GM21825 (cell line): ENCODE results near the gene CASKIN1.

Experiments
- ATAC-seq: cut with Tn5 transposase; IDR thresholded peaks from one replicate; pipeline ENCODE4 v1.9.1; 2021; ENCODE audit warnings: mild to moderate bottlenecking, moderate library complexity; ENCODE audit not compliant: unreplicated experiment

Gene CASKIN1

GRCh38 chr16:2176047-2176446, 20.4 kb downstream of the CASKIN1 start:
- ATAC-seq, result no peak

DNA sequence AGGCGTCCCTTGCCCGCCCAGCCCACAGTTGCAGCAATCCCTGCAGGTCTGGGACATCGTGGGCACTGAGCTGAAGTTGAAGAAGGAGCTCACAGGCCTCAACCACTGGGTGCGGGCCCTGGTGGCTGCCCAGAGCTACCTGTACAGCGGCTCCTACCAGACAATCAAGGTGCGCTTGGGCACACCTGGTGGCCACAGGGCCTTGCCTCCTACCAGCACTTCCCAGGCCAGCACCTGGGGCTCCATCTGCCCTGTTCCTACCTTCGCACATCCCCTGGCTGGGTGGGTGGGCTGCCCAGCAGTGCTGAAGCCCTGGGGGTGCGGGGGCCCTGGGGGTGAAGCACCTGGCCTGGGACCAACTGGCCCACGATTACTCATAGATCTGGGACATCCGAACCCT, 21.0 kb downstream of the CASKIN1 start:
- no peak for ATAC-seq

DNA sequence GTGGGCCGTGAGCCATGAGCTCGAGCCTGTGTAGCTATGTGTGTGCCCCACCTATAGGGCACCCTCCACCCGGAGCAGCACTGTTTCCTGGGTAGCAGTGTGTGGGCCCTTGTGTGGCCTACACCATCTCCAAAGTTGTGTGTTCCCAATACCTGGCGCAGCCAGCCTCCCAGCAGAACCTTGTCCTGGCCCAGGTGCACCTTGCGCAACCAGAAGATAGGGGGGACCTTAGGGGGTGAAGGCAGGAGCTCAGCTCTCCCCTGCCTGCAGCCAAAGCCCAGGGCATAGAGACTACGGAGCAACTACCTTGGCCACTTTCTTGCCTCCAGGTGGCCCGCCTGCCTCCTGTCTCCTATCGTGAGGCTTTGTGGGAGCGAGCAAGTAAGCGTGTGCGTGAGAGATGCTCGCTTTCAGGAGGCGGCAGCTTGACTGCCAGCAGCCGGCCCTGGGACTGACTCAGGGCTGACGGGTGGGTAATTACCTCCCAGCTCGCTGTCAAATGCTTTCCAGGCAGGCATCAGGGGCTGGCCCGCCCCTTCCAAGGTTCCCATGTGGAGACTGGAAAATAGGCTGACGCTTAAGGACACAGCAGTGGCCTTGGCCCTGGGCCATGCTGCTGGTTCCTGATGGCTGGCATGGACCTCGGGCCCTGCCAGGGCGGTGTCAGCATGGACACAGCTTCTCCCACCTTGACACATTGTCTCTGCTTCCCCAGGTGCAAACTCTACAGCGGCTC, 21.8 kb downstream of the CASKIN1 start:
- ATAC-seq, result no peak

- no peak for ATAC-seq
Observed at GRCh38 chr16:2173916-2174315, 22.5 kb downstream of the CASKIN1 start.

DNA sequence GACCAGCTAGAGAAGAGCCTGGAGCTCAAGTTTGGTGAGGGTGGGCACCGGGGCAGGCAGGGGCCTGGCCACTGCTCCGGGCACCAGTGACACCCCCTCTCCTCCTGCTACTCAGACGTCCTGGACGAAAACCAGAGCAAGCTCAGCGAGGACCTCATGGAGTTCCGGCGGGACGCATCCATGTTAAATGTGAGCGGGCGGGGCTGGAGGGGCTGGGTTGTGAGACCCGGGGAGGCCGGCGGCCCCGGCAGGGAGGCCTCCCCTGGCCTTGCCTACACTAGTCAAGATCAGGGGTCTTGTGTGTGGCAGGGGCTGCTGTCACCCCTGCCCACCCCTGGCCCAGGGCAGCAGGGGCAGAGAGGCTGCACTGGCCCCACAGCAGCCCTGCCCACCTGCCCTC, 23.0 kb downstream of the CASKIN1 start:
- ATAC-seq, result no peak

DNA sequence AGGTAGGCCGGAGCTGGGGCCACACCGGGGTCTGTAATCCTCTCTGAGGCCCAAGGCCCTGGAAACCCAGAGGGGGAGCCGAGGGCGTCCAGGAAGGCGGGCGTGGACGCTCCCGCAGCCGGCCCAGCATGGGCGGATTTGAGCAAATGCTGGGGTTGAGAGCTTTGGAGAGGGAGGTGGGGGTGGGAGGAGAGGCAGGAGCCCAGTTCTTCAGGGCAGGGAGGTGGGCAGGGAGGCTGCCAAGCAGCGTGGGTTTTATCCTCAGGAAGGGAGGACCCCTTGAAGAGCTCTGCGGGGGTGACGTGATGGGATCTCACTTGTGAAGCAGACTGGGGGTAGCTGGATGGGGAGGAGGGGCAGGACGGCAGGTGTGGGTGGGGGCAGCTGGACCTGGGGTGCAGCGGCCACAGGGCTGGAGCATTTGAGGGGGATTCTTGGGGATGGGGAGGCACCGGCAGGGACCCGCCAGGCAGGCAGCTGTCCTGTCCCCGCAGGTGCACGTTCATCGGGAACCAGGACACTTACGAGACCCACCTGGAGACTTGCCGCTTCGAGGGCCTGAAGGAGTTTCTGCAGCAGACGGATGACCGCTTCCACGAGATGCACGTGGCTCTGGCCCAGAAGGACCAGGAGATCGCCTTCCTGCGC, 23.6 kb downstream of the CASKIN1 start:
- no peak for ATAC-seq

- no peak for ATAC-seq
Observed at GRCh38 chr16:2171601-2172178, 24.7 kb downstream of the CASKIN1 start.

DNA sequence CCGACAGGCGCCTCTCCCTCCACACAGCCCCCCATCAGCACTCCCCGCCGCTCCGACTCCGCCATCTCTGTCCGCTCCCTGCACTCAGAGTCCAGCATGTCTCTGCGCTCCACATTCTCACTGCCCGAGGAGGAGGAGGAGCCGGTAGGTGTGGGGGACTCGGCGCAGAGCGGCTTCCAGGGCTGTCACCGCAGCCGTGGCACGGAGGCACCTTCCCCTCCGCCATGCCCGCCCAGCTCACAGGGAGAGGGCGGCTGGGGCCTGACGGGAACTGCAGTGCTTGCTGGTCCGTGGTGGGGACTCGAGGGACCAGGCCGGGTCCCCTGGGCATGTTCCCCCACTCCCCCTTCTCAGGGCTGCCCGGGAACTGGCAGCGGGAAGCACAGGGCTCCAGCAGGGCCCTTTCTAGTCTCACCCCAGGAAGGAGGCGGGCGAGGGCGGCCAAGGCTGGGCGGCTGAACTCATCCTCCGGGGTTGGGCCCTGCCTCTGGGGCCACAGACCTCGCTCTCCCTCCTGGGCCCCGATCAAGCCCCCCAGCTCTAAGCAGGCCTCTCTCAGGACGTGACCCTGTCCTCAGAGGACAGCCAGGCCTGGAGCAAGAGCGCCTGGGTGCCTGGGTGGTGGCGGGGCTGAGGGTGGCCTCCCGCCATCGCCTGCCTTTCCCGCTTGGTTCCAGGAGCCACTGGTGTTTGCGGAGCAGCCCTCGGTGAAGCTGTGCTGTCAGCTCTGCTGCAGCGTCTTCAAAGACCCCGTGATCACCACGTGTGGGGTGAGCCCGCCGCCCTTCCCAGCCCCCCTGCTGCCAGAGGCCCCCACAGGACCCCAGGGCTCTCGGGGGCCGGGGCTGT, 25.6 kb downstream of the CASKIN1 start:
- ATAC-seq, result no peak

DNA sequence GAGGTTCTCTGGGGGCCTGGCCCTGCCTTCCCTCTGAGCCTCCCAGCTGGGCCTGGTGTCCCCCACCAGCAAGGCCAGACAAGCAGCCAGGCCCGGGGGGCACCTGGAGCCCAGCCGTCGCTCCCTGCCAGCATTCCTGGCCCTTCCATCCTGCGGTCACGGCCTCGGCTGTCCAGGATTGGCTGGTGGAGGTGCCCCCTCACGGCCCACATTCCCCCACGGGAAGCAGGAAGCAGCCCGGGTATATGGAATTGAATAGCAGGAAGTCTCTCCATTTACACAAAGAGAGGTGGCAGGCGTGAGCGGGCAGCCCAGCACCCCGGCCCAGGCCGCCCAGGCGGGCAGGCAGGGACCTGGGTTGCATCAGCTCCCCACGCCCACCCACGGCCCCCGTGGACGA, 26.3 kb downstream of the CASKIN1 start:
- no peak for ATAC-seq

DNA sequence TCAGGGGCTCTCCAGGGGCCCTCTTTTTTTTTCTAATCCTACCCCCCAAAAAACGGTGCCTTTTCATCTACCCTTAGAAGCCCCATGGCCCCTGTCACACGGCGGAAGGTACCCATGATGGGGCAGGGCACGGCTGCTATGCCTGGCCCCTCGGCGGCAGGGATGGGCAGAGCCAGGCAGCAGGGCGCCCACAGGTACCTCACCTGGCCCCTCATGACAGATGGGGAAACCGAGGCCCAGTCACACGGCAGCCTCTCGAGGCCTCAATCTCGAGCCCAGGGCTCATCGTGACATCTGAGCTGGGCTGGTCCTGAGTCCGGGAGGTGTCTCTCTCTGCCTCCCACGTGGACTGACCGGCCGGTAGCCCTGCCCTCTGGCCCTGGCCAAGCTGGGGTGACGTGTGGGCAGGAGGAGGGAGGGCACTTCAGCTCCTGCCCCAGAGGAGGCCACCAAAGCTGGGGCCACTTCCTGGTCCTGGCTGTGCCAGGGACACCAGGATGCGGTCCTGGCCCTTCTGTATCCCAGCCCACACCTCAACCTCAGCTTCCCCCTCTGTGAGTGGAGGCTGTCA, 29.3 kb downstream of the CASKIN1 start:
- ATAC-seq, result no peak

DNA sequence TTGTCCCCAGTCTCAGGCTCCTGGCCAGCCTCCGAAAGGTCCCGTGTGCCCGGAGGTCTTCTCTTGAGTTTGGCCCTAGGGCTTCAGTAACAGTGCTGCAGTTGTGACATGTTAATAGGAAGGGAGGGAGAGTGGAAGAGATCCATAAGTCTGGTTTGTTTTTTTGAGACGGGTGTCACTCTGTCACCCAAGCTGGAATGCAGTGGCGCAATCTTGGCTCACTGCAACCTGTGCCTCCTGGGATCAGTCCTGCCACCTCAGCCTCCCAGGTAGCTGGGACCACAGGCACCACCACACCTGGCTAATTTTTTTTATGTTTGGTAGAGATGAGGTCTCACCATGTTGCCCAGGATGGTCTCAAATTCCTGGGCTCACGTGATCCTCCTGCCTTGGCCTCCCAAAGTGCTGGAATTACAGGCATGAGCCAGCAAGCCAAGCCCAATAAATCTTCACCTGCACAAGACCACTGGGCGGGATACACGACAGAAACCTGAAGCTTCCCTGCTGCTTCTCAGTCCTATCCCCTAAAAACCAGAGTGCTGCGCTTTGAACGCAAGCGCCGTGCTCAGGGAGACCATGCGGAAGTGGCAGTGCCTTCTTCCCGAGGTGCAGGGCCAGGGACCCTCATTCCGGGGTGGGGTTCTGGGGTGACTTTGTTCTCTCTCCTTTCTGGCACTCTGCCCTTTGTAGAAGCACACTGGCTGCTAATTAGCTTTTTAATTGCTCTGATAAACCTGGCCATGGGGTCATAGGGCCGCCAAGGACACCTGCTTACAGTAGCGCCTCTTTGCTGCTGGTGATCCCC, 29.9 kb downstream of the CASKIN1 start:
- ATAC-seq, result no peak

DNA sequence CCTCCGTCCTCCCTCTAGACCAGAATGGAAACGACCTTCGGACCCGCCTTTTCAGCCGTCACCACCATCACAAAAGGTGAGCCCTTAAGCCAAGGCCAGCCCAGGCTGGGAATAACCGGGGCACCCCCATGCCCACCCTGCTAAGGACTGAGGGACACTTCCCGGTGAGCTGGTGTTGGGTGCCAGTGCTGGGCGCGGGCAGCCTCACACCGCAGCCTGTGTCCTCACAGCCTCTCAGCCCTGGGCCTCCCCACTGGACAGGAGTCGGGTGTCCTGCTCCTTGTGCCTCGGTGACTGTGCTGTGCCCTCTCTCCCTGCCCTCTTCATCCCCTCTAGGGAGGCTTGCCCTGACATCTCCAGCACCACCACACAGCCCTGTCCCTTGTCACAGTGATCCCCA, 30.5 kb downstream of the CASKIN1 start:
- ATAC-seq, result no peak

GRCh38 chr16:2163211-2163881, 33.1 kb downstream of the CASKIN1 start:
- ATAC-seq, result no peak

GRCh38 chr16:2162676-2163118, 33.7 kb downstream of the CASKIN1 start:
- no peak for ATAC-seq

- no peak for ATAC-seq
Observed at GRCh38 chr16:2161911-2162310, 34.5 kb downstream of the CASKIN1 start.

DNA sequence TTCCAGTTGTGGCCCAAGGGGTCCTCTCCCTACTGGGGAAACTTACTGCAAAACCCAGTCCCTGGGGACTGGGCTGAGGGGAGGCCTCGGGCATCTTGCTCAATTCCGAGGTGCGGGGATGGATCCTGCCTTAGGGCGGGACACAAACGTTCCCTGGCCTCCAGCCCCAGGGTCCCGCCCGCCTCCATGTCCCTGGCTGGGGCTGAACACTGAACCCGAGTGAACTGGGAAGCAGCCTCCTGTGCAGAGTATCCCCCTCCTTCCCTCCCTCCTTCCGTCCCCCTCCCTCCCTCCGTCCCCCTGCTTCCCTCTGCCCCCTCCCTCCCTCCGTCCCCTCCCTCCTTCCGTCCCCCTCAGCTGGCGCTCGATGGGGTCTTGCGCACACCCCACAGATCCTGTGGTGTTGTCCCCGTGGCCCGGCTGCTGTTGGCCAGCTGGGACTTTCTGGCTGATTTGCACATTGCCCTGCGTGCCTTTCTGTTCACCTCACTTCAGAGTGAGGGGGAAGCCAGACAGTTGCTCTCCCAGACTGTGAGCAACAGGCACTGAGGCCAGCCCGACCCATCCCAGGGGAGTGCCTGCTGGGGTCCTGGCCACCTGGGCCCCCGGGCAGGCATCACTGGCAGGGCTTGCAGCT, 35.4 kb downstream of the CASKIN1 start:
- no peak for ATAC-seq

DNA sequence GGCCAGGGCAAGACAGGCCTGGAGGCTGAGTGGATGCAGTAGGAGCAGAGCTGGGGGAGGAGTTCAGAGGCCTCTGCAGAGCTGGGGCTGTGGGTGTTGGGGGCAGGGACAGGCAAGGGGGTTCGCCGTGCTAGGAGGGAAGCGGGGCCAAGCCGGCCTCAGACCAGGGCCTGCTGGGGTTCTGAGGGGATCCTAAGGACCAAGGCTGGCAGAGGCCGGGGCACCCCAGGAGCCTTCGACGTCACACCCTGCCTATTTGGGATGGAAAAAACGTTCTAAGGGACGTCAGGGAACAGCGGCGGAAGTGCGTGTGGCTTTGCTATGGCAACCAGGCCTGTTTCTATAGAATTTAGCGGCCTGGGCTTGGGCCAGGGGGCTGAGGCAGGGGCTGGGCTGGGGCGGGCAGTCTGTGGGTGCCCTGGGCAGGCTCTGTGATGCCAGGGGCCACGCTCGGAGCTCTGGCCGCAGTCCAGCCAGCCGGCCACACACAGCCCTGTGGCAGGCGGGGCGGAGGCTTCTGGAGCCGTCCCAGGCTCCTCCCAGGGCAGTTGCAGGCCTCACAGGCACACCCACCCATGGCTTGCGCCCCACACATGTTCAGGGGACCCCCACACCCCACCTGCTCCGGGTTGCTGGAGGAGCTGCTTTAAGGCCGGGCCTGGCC, 37.1 kb downstream of the CASKIN1 start:
- no peak for ATAC-seq

DNA sequence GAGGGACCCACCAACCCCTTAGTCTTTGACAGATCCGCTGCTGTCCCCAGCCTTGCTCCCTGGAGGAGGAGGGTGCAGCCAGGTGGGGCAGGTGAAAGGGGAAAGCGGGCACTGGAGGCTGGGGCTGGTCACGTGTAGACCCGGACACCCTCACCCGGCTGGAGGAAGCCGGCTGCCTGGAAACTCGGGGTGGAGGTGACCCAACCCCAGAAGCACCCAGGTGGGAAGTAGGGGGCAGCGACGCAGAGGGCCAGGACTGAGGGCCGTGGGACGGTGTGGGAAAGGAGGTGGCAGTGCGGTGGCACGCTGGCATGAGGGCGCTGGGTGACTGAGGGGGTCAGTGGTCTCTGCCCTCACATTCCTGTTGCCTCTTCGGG, 38.2 kb downstream of the CASKIN1 start:
- no peak for ATAC-seq
